Astrocyte of the cerebellum (primary cell): Measurements from ENCODE around the gene STRN3.

Experiments used
- DNase-seq: peaks from one replicate; pipeline ENCODE4 v3.0.0-alpha.2; 2011; ENCODE audit warnings: low read depth
- H3K4me3 ChIP-seq: 2 replicates; pipeline ENCODE4 v1.5.1; 2011; ENCODE audit warnings: mild to moderate bottlenecking, low read depth, low read length, moderate library complexity
- CTCF ChIP-seq: IDR thresholded peaks from 2 replicates; pipeline ENCODE4 v1.5.1; 2012; ENCODE audit warnings: low read length, low read depth, moderate library complexity, mild to moderate bottlenecking; ENCODE audit errors: missing control alignments
- in situ Hi-C: cut with HindIII; loops from 2 replicates; pipeline ENCODE4 v1.10.0; 2017; ENCODE audit warnings: low sequenced_read_pairs

Gene STRN3

GRCh38 chr14:31036552-31036951 is 10.4 kb upstream of the STRN3 start:
- TF ChIP-seq CTCF, result no peak
- DNase-seq, result no peak
- in situ Hi-C loops, result no loop called here
- no peak overlapping the region for H3K4me3 ChIP-seq

GRCh38 chr14:31030469-31030868 is 4.3 kb upstream of the STRN3 start:
- H3K4me3 ChIP-seq, result no peak overlapping the region
- TF ChIP-seq CTCF, result no peak
- in situ Hi-C loops, result no loop called here
- no peak for DNase-seq

- no peak overlapping the region for H3K4me3 ChIP-seq
- in situ Hi-C loops, result no loop called here
- no peak for TF ChIP-seq CTCF
- DNase-seq, result no peak
Observed at GRCh38 chr14:31029016-31029970, 3.1 kb upstream of the STRN3 start.

GRCh38 chr14:31027847-31028246 is 1.7 kb upstream of the STRN3 start:
- in situ Hi-C loops, result no loop called here
- TF ChIP-seq CTCF, result no peak
- H3K4me3 ChIP-seq, result no peak overlapping the region
- DNase-seq, result no peak

- peak overlapping the region; percentile 85 for H3K4me3 ChIP-seq
- no peak for TF ChIP-seq CTCF
- in situ Hi-C loops, result no loop called here
- DNase-seq, result peak; percentile 94
Observed at GRCh38 chr14:31026450-31027235, 464 bp upstream of the STRN3 start.

- in situ Hi-C loops, result no loop called here
- no peak for TF ChIP-seq CTCF
- H3K4me3 ChIP-seq, result peak within 1 kb of the TSS; percentile 85
- no peak for DNase-seq
Observed at GRCh38 chr14:31025367-31026076, 657 bp downstream of the STRN3 start, which contains the start of gene AP4S1. Gene AP4S1, plus strand, starts transcription at chr14:31025649. Its CDS starts 40,548 bp downstream, at chr14:31066197.
